Body of pancreas (tissue), 4 donors: ENCODE data around the gene HASPIN. TPM values are rescaled to one million over a fixed set of nuclear protein-coding genes. Genes with fewer than 3 reads are reported as not detected.

Experiments
- ATAC-seq: fragments of 150-250 bp; one replicate; pipeline ENCODE4 v1.9.1; 2016
- DNase-seq, 4 donors: peaks; one replicate each; pipeline ENCODE4 v3.0.0-alpha.2; 2019
- H3K27ac ChIP-seq, 4 donors: fragments of 200-600 bp; sonication (generic); 1 replicate in 3 of 4; 2 replicates in 1 of 4; pipeline versions ENCODE4 v1.5.1 to v1.6.1; 2016 to 2019; ENCODE audit warnings: mild to moderate bottlenecking in 1 of 4, mixed read lengths in 1 of 4, moderate library complexity in 1 of 4
- H3K27me3 ChIP-seq, 2 donors: fragments of 200-600 bp; sonication (generic); one replicate each; pipeline ENCODE4 v1.6.0; 2016; ENCODE audit warnings: mild to moderate bottlenecking in 1 of 2
- H3K36me3 ChIP-seq, 2 donors: fragments of 200-600 bp; sonication (generic); replicated peaks in 1 of 2; 2 replicates each; pipeline ENCODE4 v1.5.1; 2016; ENCODE audit warnings: low read depth in 2 of 2; ENCODE audit not compliant: insufficient read depth in 1 of 2
- H3K4me1 ChIP-seq: fragments of 200-600 bp; sonication (generic); one replicate; pipeline ENCODE4 v1.6.0; 2016
- H3K4me3 ChIP-seq, 2 donors: fragments of 200-600 bp; sonication (generic); 1 replicate in 1 of 2; 2 replicates in 1 of 2; pipeline ENCODE4 v1.5.1; 2016 to 2019
- H3K9me3 ChIP-seq, 3 donors: fragments of 200-600 bp; sonication (generic); 1 replicate in 2 of 3; 2 replicates in 1 of 3; pipeline ENCODE4 v1.5.1; 2016
- POLR2A ChIP-seq, 3 donors: fragments of 450-650 bp; IDR thresholded peaks; one replicate each; pipeline ENCODE4 v1.6.1; 2016; ENCODE audit warnings: antibody characterized with exemption in 3 of 3, mild to moderate bottlenecking in 2 of 3
- WGBS, 2 donors: methylation state at CpG; one replicate each; pipeline ENCODE4 v1.1.5; 2017; 5-methylcytosine and 5-hydroxymethylcytosine counted together
- intact Hi-C: fragments of 100-400 bp; cut with DNase I; formaldehyde crosslinking; loops from one replicate; pipeline ENCODE4 v1.15.1; 2023
- total RNA-seq, 2 donors: library from RNA; depleted of rRNA; stranded (reverse); fragments of >200 nt; gene quantifications; one replicate each; pipeline ENCODE4 v1.1.0, GENCODE V29; 2016
- TF ChIP-seq, protein P1 (sequence below), 7 experiments: fragments of 450-650 bp in 4 of 7; fragments of 200-600 bp in 3 of 7; sonication (generic) in 3 of 7; IDR thresholded peaks; one replicate each; pipeline ENCODE4 v1.5.1; 2016 to 2019; ENCODE audit warnings: antibody characterized with exemption in 7 of 7

HASPIN gene
- total RNA-seq, 2 donors from 2014 or later = not detected

DNA sequence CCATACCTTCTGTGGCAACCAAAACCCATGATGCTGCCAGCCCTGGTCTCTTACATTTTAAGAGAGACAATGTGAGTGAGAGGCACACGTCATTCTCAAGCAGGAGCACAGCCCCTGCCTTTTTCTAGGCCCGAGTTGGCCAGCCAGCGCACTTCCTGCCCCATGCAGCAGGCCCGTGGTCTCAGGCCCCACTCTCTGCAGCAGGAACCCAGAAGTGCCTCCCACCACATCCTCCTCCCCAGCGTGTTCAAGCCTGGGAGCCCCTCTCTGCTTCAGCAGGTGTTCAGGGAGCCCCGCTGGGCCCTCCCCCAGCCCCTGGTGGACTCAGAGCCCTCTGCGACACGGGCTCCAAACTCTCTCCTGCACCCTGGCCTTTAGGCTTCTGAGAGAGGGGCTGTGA is 46.8 kb downstream of the HASPIN start:
- TF ChIP-seq, protein P1, sequence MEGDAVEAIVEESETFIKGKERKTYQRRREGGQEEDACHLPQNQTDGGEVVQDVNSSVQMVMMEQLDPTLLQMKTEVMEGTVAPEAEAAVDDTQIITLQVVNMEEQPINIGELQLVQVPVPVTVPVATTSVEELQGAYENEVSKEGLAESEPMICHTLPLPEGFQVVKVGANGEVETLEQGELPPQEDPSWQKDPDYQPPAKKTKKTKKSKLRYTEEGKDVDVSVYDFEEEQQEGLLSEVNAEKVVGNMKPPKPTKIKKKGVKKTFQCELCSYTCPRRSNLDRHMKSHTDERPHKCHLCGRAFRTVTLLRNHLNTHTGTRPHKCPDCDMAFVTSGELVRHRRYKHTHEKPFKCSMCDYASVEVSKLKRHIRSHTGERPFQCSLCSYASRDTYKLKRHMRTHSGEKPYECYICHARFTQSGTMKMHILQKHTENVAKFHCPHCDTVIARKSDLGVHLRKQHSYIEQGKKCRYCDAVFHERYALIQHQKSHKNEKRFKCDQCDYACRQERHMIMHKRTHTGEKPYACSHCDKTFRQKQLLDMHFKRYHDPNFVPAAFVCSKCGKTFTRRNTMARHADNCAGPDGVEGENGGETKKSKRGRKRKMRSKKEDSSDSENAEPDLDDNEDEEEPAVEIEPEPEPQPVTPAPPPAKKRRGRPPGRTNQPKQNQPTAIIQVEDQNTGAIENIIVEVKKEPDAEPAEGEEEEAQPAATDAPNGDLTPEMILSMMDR (IDR thresholded peaks at IDR 0.05) = no peak
- TF ChIP-seq POLR2A (IDR thresholded peaks at IDR 0.05) = no peak
- WGBS, 2 donors = 28 to 40% methylated on average over 4 to 8 of the region's 8 CpGs
- intact Hi-C loops = no loop called here
- Histone ChIP-seq H3K36me3 (no peaks in the 10 kb centered on the region), H3K4me1 (no peaks in the 10 kb centered on the region), H3K9me3 (no peaks in the 10 kb centered on the region), H3K4me3 (no peak overlapping the region), H3K27me3 (no peaks in the 10 kb centered on the region), H3K27ac (no peak overlapping the region)
- ATAC-seq = no peak
- DNase-seq = peak in 1 of 4 donors; percentile 25

- no peak for DNase-seq
- H3K4me1 ChIP-seq = no peaks in the 10 kb centered on the region
- H3K27me3 ChIP-seq = no peaks in the 10 kb centered on the region
- H3K27ac ChIP-seq = no peak overlapping the region
- no peak for ATAC-seq
- no peak for TF ChIP-seq POLR2A (IDR thresholded peaks at IDR 0.05)
- TF ChIP-seq, protein P1 (IDR thresholded peaks at IDR 0.05) = no peak
- no peaks in the 10 kb centered on the region for H3K9me3 ChIP-seq
- intact Hi-C loops = no loop called here
- no peaks in the 10 kb centered on the region for H3K36me3 ChIP-seq
- no peak overlapping the region for H3K4me3 ChIP-seq
- 68 to 72% methylated on average over 16 of the region's 16 CpGs for WGBS, 2 donors
These were observed 47.4 kb downstream of the HASPIN start for GRCh38 chr17:3771140-3771539.

DNA sequence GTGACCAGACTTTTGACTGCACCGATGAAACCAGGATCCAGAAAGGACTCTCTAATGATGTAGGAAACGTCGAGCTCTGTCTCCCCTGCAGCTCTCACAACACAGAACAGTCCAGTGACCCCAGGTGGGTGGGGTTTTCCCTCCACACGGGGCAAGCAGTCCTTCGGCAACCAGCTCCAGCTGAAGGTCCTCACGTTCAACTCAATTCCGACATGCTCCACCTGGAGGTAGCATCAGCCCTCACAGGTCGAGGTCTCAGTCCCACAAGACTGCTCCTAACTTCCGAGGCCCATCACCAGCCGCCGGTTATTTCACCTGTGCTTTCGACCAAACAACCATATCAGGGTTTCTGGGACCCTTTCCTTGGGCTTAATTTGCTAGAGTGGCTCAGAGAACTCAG is 49.1 kb downstream of the HASPIN start:
- Histone ChIP-seq H3K27me3 (no peaks in the 10 kb centered on the region), H3K4me1 (no peaks in the 10 kb centered on the region), H3K36me3 (no peaks in the 10 kb centered on the region), H3K9me3 (no peaks in the 10 kb centered on the region), H3K27ac (no peak overlapping the region), H3K4me3 (no peak overlapping the region)
- TF ChIP-seq, protein P1 (IDR thresholded peaks at IDR 0.05) = peak in 1 of 7 experiments; percentile 12
- no peak for TF ChIP-seq POLR2A (IDR thresholded peaks at IDR 0.05)
- intact Hi-C loops = no loop called here
- WGBS, 2 donors = 66 to 79% methylated on average over 6 to 12 of the region's 12 CpGs
- no peak for DNase-seq
- ATAC-seq = no peak

- Histone ChIP-seq H3K27me3 (no peaks in the 10 kb centered on the region), H3K4me3 (no peak overlapping the region), H3K36me3 (no peaks in the 10 kb centered on the region), H3K9me3 (no peaks in the 10 kb centered on the region), H3K4me1 (no peaks in the 10 kb centered on the region), H3K27ac (no peak overlapping the region)
- DNase-seq = no peak
- no peak for TF ChIP-seq POLR2A (IDR thresholded peaks at IDR 0.05)
- TF ChIP-seq, protein P1 (IDR thresholded peaks at IDR 0.05) = no peak
- ATAC-seq = no peak
- intact Hi-C loops = no loop called here
- 76 to 80% methylated on average over 3 to 5 of the region's 5 CpGs for WGBS, 2 donors
These were observed 49.8 kb downstream of the HASPIN start for GRCh38 chr17:3773511-3773910.

DNA sequence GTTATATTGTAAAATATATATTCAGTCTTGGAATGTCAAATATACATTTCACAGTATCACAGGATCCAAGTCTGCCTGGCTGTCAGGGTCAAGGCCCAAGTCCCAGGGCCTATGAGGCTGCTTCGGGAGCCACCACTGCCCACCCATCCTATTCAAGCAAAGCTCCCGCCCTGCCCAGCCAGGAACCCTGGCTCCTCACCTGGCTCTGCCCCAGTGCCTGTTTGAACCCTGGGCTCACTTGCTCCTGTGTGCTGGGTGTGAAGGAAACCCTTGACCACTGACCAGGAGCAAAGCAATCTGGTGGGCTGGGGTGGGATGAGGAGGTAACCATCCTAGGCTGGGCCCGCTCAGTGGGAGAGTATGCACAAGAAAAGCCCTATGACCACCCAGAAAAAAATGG is 50.3 kb downstream of the HASPIN start:
- WGBS, 2 donors = 85 to 93% methylated on average over 3 of the region's 3 CpGs
- no peaks in the 10 kb centered on the region for H3K27me3 ChIP-seq
- TF ChIP-seq POLR2A (IDR thresholded peaks at IDR 0.05) = no peak
- TF ChIP-seq, protein P1 (IDR thresholded peaks at IDR 0.05) = no peak
- H3K36me3 ChIP-seq = no peaks in the 10 kb centered on the region
- no peak for DNase-seq
- intact Hi-C loops = no loop called here
- H3K27ac ChIP-seq = no peak overlapping the region
- no peaks in the 10 kb centered on the region for H3K4me1 ChIP-seq
- no peak for ATAC-seq
- H3K9me3 ChIP-seq = no peaks in the 10 kb centered on the region
- H3K4me3 ChIP-seq = no peak overlapping the region
